A549 (cell line): ENCODE data around the gene ZSCAN10.

Experiments
- CEBPB ChIP-seq, 2 experiments: fragments of >200 bp in 1 of 2; sonication (Bioruptor Twin) in 1 of 2; formaldehyde crosslinking in 1 of 2; IDR thresholded peaks; 2 replicates each; pipeline ENCODE4 v1.6.1; 2012 to 2016
- EP300 ChIP-seq, 2 experiments: fragments of >200 bp; sonication (Bioruptor Twin); formaldehyde crosslinking; IDR thresholded peaks; 2 replicates in 1 of 2; 3 replicates in 1 of 2; pipeline ENCODE4 v1.6.1; 2016 to 2017
- GATA3 ChIP-seq: IDR thresholded peaks from 2 replicates; pipeline ENCODE4 v1.6.1; 2012; ENCODE audit warnings: borderline replicate concordance
- HDAC2 ChIP-seq: fragments of 200-600 bp; sonication (generic); IDR thresholded peaks from 2 replicates; pipeline ENCODE4 v1.6.1; 2016
- MAFK ChIP-seq: fragments of 450-650 bp; IDR thresholded peaks from 2 replicates; pipeline ENCODE4 v1.6.1; 2014; ENCODE audit not compliant: partially characterized antibody
- POLR2A ChIP-seq: IDR thresholded peaks from 2 replicates; pipeline ENCODE4 v1.6.1; 2012; ENCODE audit warnings: mild to moderate bottlenecking, low read length
- RCOR1 ChIP-seq: fragments of 150-350 bp; IDR thresholded peaks from 2 replicates; pipeline ENCODE4 v1.6.1; 2014; ENCODE audit warnings: antibody characterized with exemption, low read length, low read depth
- TF ChIP-seq, protein P1 (sequence below): fragments of >200 bp; sonication (Bioruptor Twin); formaldehyde crosslinking; IDR thresholded peaks from 3 replicates; pipeline ENCODE4 v1.5.1; 2016
- TF ChIP-seq, protein P2 (sequence below): IDR thresholded peaks from 2 replicates; pipeline ENCODE4 v1.6.1; 2012
- TF ChIP-seq, protein P3 (sequence below): IDR thresholded peaks from 2 replicates; pipeline ENCODE4 v1.6.1; 2012
- TF ChIP-seq, protein P4 (sequence below): fragments of 200-600 bp; sonication (generic); IDR thresholded peaks from 2 replicates; pipeline ENCODE4 v1.6.1; 2016; ENCODE audit warnings: antibody characterized with exemption, mild to moderate bottlenecking, moderate library complexity

DNA sequence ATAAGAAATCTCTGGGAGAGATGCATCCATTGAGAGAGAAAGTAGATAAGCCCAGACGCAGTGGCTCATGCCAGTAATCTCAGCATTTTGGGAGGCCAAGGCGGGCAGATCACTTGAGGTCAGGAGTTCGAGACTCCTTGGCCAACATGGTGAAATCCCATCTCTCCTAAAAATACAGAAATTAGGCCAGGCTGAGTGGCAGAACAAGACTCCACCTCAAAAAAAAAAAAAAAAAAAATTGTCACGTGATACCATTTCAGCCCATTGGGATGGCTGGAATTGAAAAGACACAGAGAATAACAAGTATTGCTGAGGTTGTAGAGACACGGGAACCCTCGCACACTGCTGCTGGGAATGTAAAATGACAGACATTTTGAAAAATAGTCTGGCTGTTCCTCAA is 36.5 kb downstream of the ZSCAN10 start:
- TF ChIP-seq, protein P1, sequence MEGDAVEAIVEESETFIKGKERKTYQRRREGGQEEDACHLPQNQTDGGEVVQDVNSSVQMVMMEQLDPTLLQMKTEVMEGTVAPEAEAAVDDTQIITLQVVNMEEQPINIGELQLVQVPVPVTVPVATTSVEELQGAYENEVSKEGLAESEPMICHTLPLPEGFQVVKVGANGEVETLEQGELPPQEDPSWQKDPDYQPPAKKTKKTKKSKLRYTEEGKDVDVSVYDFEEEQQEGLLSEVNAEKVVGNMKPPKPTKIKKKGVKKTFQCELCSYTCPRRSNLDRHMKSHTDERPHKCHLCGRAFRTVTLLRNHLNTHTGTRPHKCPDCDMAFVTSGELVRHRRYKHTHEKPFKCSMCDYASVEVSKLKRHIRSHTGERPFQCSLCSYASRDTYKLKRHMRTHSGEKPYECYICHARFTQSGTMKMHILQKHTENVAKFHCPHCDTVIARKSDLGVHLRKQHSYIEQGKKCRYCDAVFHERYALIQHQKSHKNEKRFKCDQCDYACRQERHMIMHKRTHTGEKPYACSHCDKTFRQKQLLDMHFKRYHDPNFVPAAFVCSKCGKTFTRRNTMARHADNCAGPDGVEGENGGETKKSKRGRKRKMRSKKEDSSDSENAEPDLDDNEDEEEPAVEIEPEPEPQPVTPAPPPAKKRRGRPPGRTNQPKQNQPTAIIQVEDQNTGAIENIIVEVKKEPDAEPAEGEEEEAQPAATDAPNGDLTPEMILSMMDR: no peak
- TF ChIP-seq, protein P2, sequence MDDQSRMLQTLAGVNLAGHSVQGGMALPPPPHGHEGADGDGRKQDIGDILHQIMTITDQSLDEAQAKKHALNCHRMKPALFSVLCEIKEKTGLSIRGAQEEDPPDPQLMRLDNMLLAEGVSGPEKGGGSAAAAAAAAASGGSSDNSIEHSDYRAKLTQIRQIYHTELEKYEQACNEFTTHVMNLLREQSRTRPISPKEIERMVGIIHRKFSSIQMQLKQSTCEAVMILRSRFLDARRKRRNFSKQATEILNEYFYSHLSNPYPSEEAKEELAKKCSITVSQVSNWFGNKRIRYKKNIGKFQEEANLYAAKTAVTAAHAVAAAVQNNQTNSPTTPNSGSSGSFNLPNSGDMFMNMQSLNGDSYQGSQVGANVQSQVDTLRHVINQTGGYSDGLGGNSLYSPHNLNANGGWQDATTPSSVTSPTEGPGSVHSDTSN: no peak
- TF ChIP-seq EP300 (IDR thresholded peaks at IDR 0.05) (no peak), GATA3 (no peak), POLR2A (no peak), CEBPB (IDR thresholded peaks at IDR 0.05) (no peak), MAFK (no peak), RCOR1 (no peak), HDAC2 (no peak)
- TF ChIP-seq, protein P3, sequence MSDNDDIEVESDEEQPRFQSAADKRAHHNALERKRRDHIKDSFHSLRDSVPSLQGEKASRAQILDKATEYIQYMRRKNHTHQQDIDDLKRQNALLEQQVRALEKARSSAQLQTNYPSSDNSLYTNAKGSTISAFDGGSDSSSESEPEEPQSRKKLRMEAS: no peak
- TF ChIP-seq, protein P4, sequence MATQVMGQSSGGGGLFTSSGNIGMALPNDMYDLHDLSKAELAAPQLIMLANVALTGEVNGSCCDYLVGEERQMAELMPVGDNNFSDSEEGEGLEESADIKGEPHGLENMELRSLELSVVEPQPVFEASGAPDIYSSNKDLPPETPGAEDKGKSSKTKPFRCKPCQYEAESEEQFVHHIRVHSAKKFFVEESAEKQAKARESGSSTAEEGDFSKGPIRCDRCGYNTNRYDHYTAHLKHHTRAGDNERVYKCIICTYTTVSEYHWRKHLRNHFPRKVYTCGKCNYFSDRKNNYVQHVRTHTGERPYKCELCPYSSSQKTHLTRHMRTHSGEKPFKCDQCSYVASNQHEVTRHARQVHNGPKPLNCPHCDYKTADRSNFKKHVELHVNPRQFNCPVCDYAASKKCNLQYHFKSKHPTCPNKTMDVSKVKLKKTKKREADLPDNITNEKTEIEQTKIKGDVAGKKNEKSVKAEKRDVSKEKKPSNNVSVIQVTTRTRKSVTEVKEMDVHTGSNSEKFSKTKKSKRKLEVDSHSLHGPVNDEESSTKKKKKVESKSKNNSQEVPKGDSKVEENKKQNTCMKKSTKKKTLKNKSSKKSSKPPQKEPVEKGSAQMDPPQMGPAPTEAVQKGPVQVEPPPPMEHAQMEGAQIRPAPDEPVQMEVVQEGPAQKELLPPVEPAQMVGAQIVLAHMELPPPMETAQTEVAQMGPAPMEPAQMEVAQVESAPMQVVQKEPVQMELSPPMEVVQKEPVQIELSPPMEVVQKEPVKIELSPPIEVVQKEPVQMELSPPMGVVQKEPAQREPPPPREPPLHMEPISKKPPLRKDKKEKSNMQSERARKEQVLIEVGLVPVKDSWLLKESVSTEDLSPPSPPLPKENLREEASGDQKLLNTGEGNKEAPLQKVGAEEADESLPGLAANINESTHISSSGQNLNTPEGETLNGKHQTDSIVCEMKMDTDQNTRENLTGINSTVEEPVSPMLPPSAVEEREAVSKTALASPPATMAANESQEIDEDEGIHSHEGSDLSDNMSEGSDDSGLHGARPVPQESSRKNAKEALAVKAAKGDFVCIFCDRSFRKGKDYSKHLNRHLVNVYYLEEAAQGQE: no peak
